M059J (cell line): ENCODE results near the gene CCDC171. TPM values are rescaled to one million over a fixed set of nuclear protein-coding genes. Genes with fewer than 3 reads are reported as not detected.

Experiments used
- DNase-seq: peaks from one replicate; pipeline ENCODE4 v3.0.0-alpha.2; 2012; ENCODE audit warnings: low read depth
- total RNA-seq: library from RNA; depleted of rRNA; stranded (reverse); fragments of >200 nt; shearing (Covaris generic); gene quantifications from 2 replicates; pipeline ENCODE4 v1.2.3, GENCODE V29; 2014

Gene CCDC171
- total RNA-seq, 1 experiment from 2014 or later: 1.8 TPM

DNA sequence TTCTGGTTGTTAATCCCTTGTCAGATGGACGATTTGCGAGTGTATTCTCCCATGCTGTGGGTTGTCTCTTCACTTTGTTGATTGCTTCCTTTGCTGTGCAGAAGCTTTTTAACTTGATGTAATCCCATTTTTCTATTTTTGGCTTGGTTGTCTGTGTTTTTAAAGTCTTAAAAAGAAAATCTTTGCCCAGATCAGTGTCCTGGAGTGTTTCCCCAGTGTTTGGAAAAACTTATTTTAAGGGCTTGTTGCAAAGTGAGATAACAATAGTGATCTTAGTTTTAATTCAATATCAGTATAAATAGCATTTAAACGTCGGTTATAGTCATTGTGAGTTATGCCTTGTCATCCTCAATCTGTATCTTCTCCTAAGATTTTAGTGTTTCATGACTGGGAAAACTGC is 329.5 kb downstream of the CCDC171 start:
- no peak for DNase-seq

- no peak for DNase-seq
These were observed 330.0 kb downstream of the CCDC171 start for GRCh38 chr9:15882883-15883282.

DNA sequence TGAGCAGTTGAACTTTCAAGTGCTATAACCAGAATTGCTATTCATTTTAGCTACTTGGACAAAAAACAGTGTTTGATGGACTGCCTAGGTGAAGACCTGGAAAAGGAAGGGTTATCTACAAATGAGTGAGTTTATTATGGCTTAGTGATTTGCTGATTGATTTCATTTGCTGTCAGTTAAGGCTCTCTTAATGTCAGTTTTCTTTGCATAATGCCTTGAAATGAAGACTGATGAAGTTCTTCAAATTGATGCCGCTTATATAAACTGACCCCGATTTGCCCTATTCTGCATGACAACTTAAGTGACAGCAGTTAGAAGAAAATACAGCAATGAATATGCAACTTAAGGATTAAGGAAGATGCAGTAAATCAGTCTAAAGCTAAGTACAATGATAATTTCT is 332.6 kb downstream of the CCDC171 start:
- no peak for DNase-seq

- DNase-seq: no peak
These were observed 336.7 kb downstream of the CCDC171 start for GRCh38 chr9:15889555-15889954.

GRCh38 chr9:15901572-15901971 is 348.7 kb downstream of the CCDC171 start:
- no peak for DNase-seq

DNA sequence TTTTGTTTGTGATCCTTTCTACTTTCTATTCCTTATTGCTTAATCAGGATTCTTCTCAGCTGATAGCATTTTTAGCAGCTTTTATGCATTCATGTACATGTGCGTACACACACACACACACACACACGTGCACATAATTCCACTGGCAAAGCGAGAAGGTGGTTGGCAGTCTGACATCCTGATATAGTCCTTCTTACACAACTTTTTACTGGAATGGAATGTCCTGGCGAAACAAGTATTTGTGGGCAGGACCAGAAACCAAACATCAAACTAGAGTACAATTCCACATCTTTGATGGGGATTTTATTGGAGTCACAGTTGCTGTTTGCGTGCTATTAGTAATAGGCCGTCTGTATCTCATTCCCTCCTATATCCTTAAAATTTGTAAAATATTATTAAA is 356.5 kb downstream of the CCDC171 start:
- no peak for DNase-seq

GRCh38 chr9:15915711-15916110 is 362.9 kb downstream of the CCDC171 start:
- DNase-seq: peak; percentile 8

DNA sequence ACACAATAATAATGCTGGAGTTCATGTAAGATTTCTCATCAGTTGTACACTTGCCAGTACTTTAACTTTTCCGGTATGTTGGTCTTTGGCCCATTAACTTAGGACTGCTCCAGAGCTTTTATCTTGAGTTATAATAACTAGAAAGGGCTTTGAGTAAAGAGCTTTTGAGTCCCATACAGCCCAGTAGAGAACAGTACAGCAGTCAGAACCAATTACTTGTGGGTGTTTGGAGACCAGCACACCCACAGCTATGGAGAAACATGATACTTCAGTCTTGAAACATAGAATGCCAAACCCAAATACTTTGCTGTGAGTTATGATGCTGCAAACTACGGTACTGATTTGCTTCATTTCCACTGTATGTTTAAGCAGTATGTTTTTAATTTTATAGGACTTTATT is 374.3 kb downstream of the CCDC171 start:
- DNase-seq: no peak

DNA sequence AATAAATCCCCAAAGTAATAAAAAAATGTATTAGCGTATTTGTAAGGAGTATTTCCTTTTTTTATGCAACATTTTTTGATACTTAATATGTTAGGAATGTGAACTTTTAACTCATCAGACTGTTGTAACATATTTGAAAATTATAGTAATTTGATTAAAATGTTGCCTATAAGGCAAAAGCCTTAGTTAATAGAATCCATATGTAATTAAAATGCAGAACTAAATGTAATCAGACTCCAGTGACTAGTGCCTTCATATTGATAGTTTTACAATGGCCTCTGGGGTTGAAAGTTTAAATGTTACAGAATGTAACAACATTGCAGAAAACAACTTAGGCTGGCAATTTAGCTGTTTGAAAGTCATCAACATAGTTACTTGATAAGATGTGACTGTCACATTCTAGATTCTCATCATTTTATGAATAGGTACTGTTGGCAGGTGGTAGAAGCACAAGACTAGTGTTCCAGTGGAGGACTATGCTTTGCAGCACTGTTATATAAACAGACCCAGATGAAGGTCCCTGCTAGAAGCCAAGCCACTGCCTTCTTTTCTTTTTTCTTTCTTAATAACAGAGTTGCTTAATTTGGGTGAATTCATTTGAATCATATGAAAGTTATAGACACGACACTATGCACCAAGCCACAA is 382.9 kb downstream of the CCDC171 start:
- no peak for DNase-seq

- peak; percentile 12 for DNase-seq
These were observed 383.6 kb downstream of the CCDC171 start for GRCh38 chr9:15936306-15936921.

DNA sequence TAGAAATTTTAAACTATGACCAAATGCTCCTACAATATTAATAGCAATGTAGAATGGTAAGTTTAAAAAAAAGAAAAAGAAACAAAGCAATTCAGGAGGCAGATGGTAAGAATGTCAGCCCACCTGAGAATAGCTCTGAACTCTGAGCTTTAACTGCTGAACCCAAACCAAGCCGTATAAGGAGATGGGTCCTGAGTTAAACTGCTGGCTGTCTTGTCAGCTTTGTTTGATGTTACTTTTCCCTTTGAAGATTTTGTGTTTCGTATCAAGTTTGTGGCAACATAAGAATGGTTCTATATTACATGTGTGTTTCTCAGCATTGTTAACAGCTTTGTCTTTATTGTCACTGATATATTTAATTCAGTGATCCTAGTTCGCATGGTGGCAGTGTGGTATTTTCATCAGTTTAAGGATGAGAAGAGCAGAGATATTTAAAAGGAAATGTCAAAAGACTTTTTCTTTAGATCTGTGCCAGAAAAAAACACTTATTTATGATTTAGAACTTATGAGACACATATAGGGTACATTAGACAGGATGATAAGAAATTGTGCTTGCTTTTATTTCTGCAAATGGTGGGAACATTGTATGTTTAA is 390.1 kb downstream of the CCDC171 start:
- no peak for DNase-seq

GRCh38 chr9:15944341-15944740 is 391.5 kb downstream of the CCDC171 start:
- no peak for DNase-seq

DNA sequence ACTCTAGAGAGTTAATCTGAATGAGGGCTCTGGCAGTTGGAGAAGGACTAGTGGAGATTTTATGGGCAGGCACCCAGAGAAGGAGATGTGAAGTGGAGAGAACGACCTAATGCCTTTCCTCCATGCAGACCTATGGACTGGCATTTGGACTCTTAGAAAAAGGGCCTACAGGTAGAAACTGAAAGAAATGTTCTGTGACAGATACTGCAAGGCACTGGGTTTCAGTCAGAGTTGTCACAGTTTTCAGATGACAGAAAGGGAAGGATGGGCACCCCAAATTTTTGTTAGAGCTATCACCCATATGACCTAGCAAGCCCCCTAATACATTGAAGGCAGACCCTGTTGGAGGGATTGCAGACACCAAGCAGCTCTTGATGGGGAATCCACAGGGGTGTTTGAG is 406.8 kb downstream of the CCDC171 start:
- no peak for DNase-seq

DNA sequence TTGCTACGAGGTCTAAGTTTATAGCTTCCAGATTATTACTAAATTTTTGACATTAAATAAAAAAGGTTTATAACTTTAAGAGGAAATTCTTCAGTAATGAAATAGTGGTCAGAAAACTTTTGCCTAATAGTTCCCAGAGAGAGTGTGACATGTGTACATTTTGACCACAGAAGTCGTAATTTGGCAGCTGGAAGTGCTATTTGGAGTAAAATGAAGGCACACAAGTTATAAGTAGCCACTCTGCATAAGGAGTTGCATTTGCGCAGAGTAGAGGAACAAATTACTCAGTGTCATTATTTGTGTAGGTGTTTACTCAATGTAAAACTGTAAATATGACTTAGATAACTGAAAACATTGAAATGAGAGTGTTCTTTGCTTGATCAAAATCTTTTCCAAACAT is 408.4 kb downstream of the CCDC171 start:
- no peak for DNase-seq

DNA sequence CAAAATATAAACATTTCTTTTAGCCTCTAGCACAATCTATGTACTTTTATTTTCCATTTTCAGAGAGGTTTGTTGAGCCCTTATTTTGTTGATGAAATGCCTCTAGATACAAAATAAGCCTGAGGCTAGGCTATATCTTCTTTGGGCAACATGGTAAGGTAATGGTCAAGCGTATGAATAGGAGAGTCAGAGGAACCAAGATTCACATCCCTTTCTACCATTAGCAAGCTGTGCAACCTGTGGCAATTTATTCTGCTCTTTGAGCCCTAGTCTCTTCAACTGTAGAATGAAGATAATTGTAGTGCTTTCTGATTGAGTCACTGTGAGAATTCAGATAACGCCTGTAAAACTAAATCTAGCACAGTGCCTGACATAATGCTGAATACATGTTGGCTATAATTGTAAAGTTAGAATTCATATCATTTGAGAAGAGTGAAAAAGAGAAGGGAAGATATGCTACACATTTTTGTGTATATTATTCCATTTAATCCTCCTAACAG is 412.5 kb downstream of the CCDC171 start:
- no peak for DNase-seq

DNA sequence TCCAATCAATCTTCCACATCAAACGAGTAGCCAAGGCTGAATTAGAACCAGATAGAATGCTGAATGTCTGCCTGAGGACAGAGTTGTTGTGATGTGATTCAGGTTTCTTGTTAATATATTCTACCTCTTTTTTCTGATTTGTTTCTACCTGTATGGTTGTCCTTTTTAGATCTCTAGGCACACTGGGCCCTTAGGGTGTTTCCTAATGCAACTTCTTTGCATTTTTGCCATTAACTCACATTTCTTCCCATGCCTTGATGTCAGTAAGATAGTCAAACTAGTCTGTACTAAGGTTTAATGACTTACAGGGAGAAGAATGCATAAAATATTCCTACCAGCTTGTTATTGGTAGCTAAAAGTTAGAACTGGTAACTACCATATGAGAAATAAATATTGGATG is 413.6 kb downstream of the CCDC171 start:
- DNase-seq: no peak

DNA sequence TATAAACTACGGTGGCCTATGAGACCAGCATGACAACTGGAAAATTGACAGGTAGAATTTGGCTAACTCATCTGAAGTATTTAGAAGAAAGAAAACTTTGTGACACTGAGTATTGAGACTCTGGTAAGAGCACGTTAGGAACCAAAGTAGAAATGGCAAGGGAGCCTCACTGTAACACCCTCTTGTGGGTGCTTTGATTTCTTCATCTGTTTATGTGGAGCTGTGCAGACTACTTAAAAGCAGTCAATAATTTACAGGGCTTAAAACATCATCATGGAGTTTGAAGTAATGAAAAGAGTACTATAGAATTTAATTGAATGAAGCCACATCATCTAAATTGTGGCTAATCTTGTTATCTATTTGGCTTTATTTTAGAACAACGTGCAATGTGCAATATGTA is 414.2 kb downstream of the CCDC171 start:
- DNase-seq: no peak

DNA sequence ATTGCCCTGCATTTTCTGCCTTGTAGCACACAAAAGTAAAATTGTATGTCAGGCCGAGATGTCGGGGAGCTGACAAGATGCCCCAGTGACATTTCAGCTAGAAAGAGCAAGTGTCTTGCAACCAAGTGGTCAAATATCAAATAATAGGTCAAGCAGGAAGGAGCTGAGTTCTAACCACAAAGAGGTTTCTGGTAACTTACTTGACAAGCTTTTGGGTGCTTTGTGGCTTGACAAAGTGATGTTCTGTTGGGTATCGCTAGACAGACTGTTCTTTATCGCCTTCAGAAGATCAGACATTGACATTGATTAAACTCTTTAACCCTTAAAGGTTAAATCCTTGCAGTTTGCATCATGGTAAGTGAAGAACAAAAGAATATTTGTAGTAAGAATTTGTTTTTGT is 419.9 kb downstream of the CCDC171 start:
- no peak for DNase-seq

DNA sequence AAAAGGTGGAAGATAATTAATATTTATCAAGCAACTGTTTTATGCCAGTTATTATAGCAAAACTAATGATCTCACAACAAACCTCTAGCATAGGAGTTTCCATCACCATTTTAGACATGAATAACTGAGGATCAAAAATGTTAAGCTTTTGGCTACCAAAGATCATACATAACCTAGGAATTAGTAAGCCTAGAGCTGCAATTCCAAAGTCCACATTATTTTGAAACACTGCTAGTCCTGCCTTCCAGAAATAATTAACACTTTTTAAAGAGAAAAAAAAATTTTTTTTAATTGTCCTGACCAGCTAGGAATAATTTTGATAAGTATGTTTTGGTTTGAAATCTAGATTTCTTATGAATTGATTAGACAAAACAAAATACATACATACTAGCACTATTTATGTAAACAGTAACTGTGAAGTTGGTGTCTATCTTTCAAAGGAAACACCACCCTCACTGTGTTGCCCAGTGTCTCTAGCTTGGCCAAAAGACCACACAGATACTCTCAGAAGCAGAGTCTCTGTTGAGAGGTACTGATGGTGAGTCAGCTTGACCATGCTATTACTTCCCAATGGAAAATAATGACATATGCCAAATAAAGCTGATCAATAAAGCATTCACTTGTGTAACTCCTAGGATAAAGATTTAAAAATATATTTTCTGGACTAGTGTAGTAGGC is 422.4 kb downstream of the CCDC171 start:
- no peak for DNase-seq

DNA sequence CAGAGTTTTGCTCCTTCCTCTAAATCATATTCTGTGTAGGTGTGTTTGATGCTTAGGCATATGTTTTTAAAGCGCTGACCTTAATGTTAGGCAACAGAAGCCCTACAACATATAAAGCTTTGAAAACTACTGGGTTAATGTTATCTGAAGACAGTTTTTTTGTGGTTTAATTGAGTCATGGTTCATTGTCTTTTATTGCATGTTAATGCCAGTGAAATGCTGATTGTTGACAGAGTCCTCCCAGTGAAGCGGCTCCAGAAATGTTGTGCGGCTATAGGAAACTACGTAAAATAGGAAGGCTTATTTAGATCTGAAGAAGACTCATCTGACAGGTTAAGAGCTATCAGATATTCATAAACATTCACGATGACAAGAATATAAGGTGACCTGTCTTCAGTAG is 424.6 kb downstream of the CCDC171 start:
- DNase-seq: peak; percentile 66

- DNase-seq: peak; percentile 41
These were observed 429.3 kb downstream of the CCDC171 start for GRCh38 chr9:15982182-15982581.

DNA sequence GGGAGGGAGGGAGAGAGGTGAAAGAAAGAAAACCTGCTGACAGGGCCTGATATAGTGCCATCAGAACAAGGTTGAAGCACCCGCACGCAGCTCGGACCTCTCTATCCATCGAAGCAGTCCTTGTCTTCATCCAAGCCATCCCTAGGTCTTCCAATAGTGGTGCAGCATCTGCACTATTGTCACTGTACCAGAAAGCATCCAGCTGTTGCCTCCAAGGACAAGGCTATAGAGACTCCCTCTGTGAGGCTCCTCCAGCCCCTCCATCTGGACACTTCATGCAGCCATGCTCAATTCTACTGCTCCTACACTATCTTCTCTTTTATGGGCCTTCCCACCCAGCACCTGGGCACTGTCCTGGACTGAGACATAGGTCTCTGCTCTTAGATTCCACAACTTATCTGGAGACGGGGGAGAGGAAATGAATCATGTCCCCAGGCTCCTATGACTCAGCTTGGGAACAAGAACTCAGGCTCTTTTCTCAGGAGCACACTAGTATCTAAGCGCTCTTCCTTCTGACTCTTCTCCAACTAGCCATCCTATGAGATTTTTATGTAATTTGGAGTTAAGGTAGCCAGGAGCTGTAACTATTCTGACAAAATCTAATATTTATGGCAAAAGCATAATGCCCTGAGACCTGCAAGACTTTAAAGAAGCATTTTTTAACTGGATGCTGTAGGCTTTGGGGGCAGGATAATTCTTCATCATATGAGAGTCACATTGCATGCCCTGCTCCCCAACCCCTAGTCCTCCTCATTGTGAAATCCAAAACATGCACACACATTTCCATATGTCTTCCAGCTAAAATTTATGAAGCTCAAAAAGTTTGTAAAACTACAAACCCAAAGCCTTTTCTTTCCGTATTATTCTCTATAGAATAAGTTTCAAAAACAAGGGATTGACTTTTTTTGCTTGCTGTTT is 446.8 kb downstream of the CCDC171 start:
- peak; percentile 98 for DNase-seq
